ENCODE results near the gene IMP3.
"Not testable (repeated sequence)": the region's sequence is repeated elsewhere in the genome, so short reads cannot be mapped to it uniquely, and the experiment has no call there.

Gene IMP3

GRCh38 chr15:75639709-75640482 is at the start of gene IMP3:
Gene IMP3, minus strand, starts transcription at chr15:75640224. Its CDS starts 56 bp downstream, at chr15:75640168.
- H3K27me3 ChIP-seq (ENCODE audit: insufficient read depth, insufficient read length), result no peaks in the 10 kb centered on the region
- peak; percentile 97 for DNase-seq (ENCODE audit: low read depth, low spot score)
- peaks cover 22% of the 10 kb centered on the region for H3K36me3 ChIP-seq (ENCODE audit: insufficient read depth, insufficient read length, low read length)

GRCh38 chr15:75689429-75689828 is 49.4 kb upstream of the IMP3 start:
- H3K4me3 ChIP-seq (ENCODE audit: insufficient read length, low read depth); H3K9me3 ChIP-seq (ENCODE audit: insufficient read depth, low read length); DNase-seq (ENCODE audit: low read depth, low spot score); H3K27me3 ChIP-seq (ENCODE audit: insufficient read depth, insufficient read length); H3K9ac ChIP-seq (ENCODE audit: insufficient read length, low read depth): not testable (repeated sequence)
- Histone ChIP-seq H3K4me1 (ENCODE audit: insufficient read depth, insufficient read length) (peaks cover 13% of the 10 kb centered on the region), H3K36me3 (ENCODE audit: insufficient read depth, insufficient read length, low read length) (peaks cover 49% of the 10 kb centered on the region)

More at GRCh38 chr15:75639709-75640482, at the start of gene IMP3:
- peak within 1 kb of the TSS; percentile 99 for H3K4me3 ChIP-seq (ENCODE audit: insufficient read length, low read depth)
- no peaks in the 10 kb centered on the region for H3K9me3 ChIP-seq (ENCODE audit: insufficient read depth, low read length)
- H3K4me1 ChIP-seq (ENCODE audit: insufficient read depth, insufficient read length), result peaks cover 6% of the 10 kb centered on the region
- peak; percentile 65 for TF ChIP-seq YY1 (IDR thresholded peaks at IDR 0.05; ENCODE audit: insufficient read depth, insufficient read length)
- no peak for TF ChIP-seq ZNF274 (IDR thresholded peaks at IDR 0.05; ENCODE audit: low read depth, low read length)
- H3K9ac ChIP-seq (ENCODE audit: insufficient read length, low read depth), result peak within 1 kb of the TSS; percentile 100

- H3K4me1 ChIP-seq (ENCODE audit: insufficient read depth, insufficient read length), result peaks cover 7% of the 10 kb centered on the region
- no peak overlapping the region for H3K9ac ChIP-seq (ENCODE audit: insufficient read length, low read depth)
- H3K36me3 ChIP-seq (ENCODE audit: insufficient read depth, insufficient read length, low read length), result peaks cover 54% of the 10 kb centered on the region
- no peak for DNase-seq (ENCODE audit: low read depth, low spot score)
- H3K27me3 ChIP-seq (ENCODE audit: insufficient read depth, insufficient read length), result no peaks in the 10 kb centered on the region
- TF ChIP-seq ZNF274 (IDR thresholded peaks at IDR 0.05; ENCODE audit: low read depth, low read length) (no peak), SUZ12 (IDR thresholded peaks at IDR 0.05; ENCODE audit: extremely low read depth, insufficient read depth, insufficient read length) (no peak), YY1 (IDR thresholded peaks at IDR 0.05; ENCODE audit: insufficient read depth, insufficient read length) (no peak)
- no peaks in the 10 kb centered on the region for H3K9me3 ChIP-seq (ENCODE audit: insufficient read depth, low read length)
- no peak overlapping the region for H3K4me3 ChIP-seq (ENCODE audit: insufficient read length, low read depth)
These were observed 48.8 kb upstream of the IMP3 start for GRCh38 chr15:75688831-75689230.

GRCh38 chr15:75688278-75688557 is 48.2 kb upstream of the IMP3 start:
- Histone ChIP-seq H3K4me3 (ENCODE audit: insufficient read length, low read depth) (no peak overlapping the region), H3K4me1 (ENCODE audit: insufficient read depth, insufficient read length) (peaks cover 5% of the 10 kb centered on the region), H3K27me3 (ENCODE audit: insufficient read depth, insufficient read length) (no peaks in the 10 kb centered on the region), H3K9me3 (ENCODE audit: insufficient read depth, low read length) (no peaks in the 10 kb centered on the region), H3K9ac (ENCODE audit: insufficient read length, low read depth) (no peak overlapping the region), H3K36me3 (ENCODE audit: insufficient read depth, insufficient read length, low read length) (peaks cover 54% of the 10 kb centered on the region)
- DNase-seq (ENCODE audit: low read depth, low spot score), result no peak
- no peak for TF ChIP-seq SUZ12 (IDR thresholded peaks at IDR 0.05; ENCODE audit: extremely low read depth, insufficient read depth, insufficient read length)
- no peak for TF ChIP-seq YY1 (IDR thresholded peaks at IDR 0.05; ENCODE audit: insufficient read depth, insufficient read length)
- TF ChIP-seq ZNF274 (IDR thresholded peaks at IDR 0.05; ENCODE audit: low read depth, low read length), result no peak

GRCh38 chr15:75687486-75688277 is 47.7 kb upstream of the IMP3 start:
- peaks cover 5% of the 10 kb centered on the region for H3K4me1 ChIP-seq (ENCODE audit: insufficient read depth, insufficient read length)
- TF ChIP-seq YY1 (IDR thresholded peaks at IDR 0.05; ENCODE audit: insufficient read depth, insufficient read length) (no peak), ZNF274 (IDR thresholded peaks at IDR 0.05; ENCODE audit: low read depth, low read length) (no peak), SUZ12 (IDR thresholded peaks at IDR 0.05; ENCODE audit: extremely low read depth, insufficient read depth, insufficient read length) (no peak)
- peaks cover 54% of the 10 kb centered on the region for H3K36me3 ChIP-seq (ENCODE audit: insufficient read depth, insufficient read length, low read length)
- no peaks in the 10 kb centered on the region for H3K27me3 ChIP-seq (ENCODE audit: insufficient read depth, insufficient read length)
- no peaks in the 10 kb centered on the region for H3K9me3 ChIP-seq (ENCODE audit: insufficient read depth, low read length)
- no peak overlapping the region for H3K4me3 ChIP-seq (ENCODE audit: insufficient read length, low read depth)
- H3K9ac ChIP-seq (ENCODE audit: insufficient read length, low read depth), result no peak overlapping the region
- no peak for DNase-seq (ENCODE audit: low read depth, low spot score)

GRCh38 chr15:75686212-75686642 is 46.2 kb upstream of the IMP3 start:
- not testable (repeated sequence) for H3K4me3 ChIP-seq (ENCODE audit: insufficient read length, low read depth); H3K9me3 ChIP-seq (ENCODE audit: insufficient read depth, low read length); H3K27me3 ChIP-seq (ENCODE audit: insufficient read depth, insufficient read length); H3K4me1 ChIP-seq (ENCODE audit: insufficient read depth, insufficient read length)
- Histone ChIP-seq H3K9ac (ENCODE audit: insufficient read length, low read depth) (peak overlapping the region; percentile 50), H3K36me3 (ENCODE audit: insufficient read depth, insufficient read length, low read length) (peaks cover 56% of the 10 kb centered on the region)
- peak; percentile 63 for DNase-seq (ENCODE audit: low read depth, low spot score)

GRCh38 chr15:75685195-75685594 is 45.2 kb upstream of the IMP3 start:
- H3K9ac ChIP-seq (ENCODE audit: insufficient read length, low read depth), result no peak overlapping the region
- peaks cover 5% of the 10 kb centered on the region for H3K4me1 ChIP-seq (ENCODE audit: insufficient read depth, insufficient read length)
- TF ChIP-seq YY1 (IDR thresholded peaks at IDR 0.05; ENCODE audit: insufficient read depth, insufficient read length) (no peak), ZNF274 (IDR thresholded peaks at IDR 0.05; ENCODE audit: low read depth, low read length) (no peak), SUZ12 (IDR thresholded peaks at IDR 0.05; ENCODE audit: extremely low read depth, insufficient read depth, insufficient read length) (no peak)
- peaks cover 56% of the 10 kb centered on the region for H3K36me3 ChIP-seq (ENCODE audit: insufficient read depth, insufficient read length, low read length)
- DNase-seq (ENCODE audit: low read depth, low spot score), result no peak
- H3K9me3 ChIP-seq (ENCODE audit: insufficient read depth, low read length), result no peaks in the 10 kb centered on the region
- H3K4me3 ChIP-seq (ENCODE audit: insufficient read length, low read depth), result no peak overlapping the region
- H3K27me3 ChIP-seq (ENCODE audit: insufficient read depth, insufficient read length), result no peaks in the 10 kb centered on the region

Data from NT2/D1 (cell line).